T47D (cell line): ENCODE results near the gene HDAC8.
"Not testable (repeated sequence)": the region's sequence is repeated elsewhere in the genome, so short reads cannot be mapped to it uniquely, and the experiment has no call there.

Source experiments
- DNase-seq, 2 experiments: peaks; one replicate each; pipeline versions ENCODE4 v3.0.0 to v3.0.0-alpha.2; 2011 to 2012; ENCODE audit warnings: low read depth in 1 of 2, low spot score in 1 of 2
- JUND ChIP-seq: IDR thresholded peaks from 2 replicates; pipeline ENCODE4 v1.6.1; 2012; ENCODE audit warnings: low read depth
- in situ Hi-C: cut with HindIII; loops from 2 replicates; pipeline ENCODE4 v1.10.0; 2016; ENCODE audit warnings: low sequenced_read_pairs, low pct_unique_long_range_greater_than_20kb

The HDAC8 gene

DNA sequence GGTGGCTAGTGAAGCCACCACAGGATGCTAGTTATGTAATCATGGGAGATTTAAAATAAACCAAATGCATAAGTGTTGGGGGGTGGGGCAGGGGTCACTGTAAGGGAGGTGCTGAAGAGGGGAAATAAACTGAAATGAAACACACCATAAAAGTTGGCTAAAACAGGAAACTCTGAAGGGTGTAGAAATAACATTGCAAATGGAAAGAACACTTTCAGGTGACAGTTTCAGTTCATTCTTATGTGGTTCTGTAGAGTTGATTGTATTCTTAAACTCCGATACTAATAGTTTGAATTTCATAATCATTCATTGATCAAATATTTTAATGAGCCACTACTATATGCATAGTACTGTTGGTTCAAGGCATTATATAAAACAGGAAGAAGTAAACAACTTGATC is 80.1 kb downstream of the HDAC8 start:
- in situ Hi-C loops = no loop called here
- TF ChIP-seq JUND = no peak
- no peak for DNase-seq

DNA sequence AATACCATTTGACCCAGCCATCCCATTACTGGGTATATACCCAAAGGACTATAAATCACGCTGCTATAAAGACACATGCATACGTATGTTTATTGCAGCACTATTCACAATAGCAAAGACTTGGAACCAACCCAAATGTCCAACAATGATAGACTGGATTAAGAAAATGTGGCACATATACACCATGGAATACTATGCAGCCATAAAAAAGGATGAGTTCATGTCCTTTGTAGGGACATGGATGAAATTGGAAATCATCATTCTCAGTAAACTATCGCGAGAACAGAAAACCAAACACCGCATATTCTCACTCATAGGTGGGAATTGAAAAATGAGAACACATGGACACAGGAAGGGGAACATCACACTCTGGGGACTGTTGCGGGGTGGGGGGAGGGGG is 82.4 kb downstream of the HDAC8 start:
- in situ Hi-C loops, DNase-seq: not testable (repeated sequence)

GRCh38 chrX:72487661-72488060 is 85.0 kb downstream of the HDAC8 start:
- TF ChIP-seq JUND = no peak
- in situ Hi-C loops = no loop called here
- no peak for DNase-seq

DNA sequence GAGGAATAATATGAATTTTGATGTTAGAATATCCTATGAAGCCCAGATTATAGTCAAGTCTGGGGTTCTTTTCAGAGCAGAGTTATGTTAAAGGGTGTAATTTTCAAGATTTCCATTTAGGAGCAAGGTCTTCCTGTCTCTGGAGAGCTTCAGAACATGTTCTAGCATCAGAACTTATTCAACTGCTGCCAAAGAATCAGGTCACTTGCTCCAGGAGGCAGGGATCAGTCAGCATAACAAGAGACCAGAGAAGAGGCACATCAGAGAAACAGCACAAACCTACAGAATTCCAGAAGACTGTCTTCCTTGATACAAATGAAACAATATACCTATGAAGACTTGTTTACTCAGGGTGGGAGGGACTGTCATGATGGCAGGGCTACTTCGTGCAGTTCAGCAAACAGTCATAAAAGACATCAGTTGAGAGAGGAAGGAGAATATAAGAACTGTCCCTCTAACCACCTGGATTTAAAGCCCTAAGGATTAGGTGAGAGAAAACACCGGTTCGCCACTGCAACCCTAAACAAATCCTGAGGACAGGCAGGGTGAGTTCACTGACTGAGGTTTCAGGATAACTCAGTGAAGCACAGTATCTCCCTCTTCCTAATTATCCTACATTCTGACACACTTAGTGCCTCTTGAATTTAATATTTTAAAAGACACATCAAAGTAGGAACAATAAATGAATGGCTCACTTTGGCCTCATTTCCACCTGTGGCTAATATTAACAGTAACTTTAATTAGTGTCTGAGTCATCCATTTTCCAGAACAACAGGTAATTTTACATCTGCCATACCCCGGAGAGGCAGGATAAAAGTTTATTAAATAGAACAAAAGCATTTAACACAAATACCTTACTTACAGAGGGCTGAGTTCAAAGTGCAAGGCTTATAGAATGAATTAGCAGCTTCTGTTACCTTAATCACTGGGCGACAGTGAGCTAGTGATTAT is 93.0 kb downstream of the HDAC8 start:
- no peak for TF ChIP-seq JUND
- in situ Hi-C loops = no loop called here
- no peak for DNase-seq

GRCh38 chrX:72478853-72479252 is 93.8 kb downstream of the HDAC8 start:
- TF ChIP-seq JUND = no peak
- DNase-seq = no peak
- in situ Hi-C loops = no loop called here

- in situ Hi-C loops = no loop called here
- no peak for TF ChIP-seq JUND
- DNase-seq = no peak
Measured at GRCh38 chrX:72478351-72478750, 94.3 kb downstream of the HDAC8 start.

DNA sequence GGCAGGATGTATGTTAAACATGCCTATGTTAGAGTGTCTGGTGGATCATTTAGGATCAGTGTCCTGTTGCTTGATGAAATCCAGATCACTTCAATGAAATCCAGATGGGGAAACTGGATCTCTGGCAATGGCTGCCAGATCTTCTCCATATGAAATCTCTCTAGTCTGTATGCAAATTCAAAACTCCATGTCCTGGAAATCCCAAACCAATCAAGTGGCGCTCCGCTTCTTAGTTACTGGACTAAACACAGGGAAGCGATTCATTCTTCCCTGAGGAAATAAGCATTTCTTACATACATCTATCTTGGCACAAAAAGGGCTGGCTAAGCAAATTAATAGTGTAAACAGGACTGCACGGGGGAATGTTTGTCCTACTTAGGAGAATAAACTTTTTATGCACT is 94.9 kb downstream of the HDAC8 start:
- TF ChIP-seq JUND = no peak
- in situ Hi-C loops = no loop called here
- DNase-seq = no peak

GRCh38 chrX:72477376-72477775 is 95.3 kb downstream of the HDAC8 start:
- TF ChIP-seq JUND = no peak
- in situ Hi-C loops = no loop called here
- no peak for DNase-seq

- no peak for DNase-seq
- no peak for TF ChIP-seq JUND
- in situ Hi-C loops = no loop called here
Measured at GRCh38 chrX:72475952-72476668, 96.5 kb downstream of the HDAC8 start.

- no peak for TF ChIP-seq JUND
- DNase-seq = no peak
- in situ Hi-C loops = no loop called here
Measured at GRCh38 chrX:72475338-72475737, 97.3 kb downstream of the HDAC8 start.

DNA sequence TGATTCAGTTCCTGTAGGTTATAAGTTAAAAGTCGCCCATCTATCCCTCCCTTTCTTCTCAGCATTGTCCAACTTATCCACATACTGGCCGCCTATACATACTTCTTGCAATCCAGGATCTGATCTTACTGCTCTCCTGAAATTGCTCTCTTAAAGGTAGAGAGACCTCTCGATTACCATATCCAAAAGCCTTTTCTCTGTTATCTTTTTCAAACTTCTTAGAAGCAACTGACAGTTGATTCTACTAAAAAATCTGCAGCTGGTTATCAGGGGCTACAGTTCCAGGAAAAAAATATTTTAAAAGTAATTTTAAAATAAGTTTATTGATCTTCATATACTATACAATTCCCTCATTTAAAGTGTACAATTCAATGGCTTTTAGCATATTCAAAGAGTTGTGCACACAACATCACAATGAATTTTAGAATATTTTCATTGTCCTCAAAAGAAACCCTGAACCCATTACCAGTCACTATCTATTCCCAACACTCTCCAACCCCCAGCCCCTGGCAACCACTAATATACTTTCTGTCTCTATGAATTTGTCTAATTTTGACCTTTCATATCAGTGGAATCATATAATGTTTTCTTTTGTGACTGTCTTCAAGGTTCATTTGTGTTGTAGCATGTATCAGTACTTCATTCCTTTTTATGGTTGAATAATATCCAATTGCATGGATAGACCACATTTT is 102.0 kb downstream of the HDAC8 start:
- in situ Hi-C loops = no loop called here
- no peak for TF ChIP-seq JUND
- DNase-seq = no peak

DNA sequence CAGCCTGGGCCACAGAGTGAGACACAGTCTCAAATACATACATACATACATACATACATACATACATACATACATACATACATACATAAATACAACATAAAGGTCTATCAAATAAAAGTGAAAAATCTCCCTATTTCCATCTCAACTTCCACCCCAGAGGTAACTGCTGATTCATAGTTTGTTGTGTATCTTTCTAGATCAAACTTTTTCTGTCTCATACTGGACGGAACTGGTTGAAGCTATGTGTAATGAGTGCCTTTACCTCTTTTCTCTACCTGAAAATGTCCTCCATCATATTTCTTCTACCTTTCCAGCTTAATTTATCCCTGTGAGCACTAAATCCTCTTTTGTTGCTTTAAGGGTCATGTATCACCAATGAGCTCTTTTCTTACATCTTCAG is 102.5 kb downstream of the HDAC8 start:
- no peak for TF ChIP-seq JUND
- in situ Hi-C loops = no loop called here
- no peak for DNase-seq

- in situ Hi-C loops = no loop called here
- no peak for TF ChIP-seq JUND
- no peak for DNase-seq
Measured at GRCh38 chrX:72468607-72469006, 104.0 kb downstream of the HDAC8 start.
